ENCODE results near the gene BCL2L12. TPM values are rescaled to one million over a fixed set of nuclear protein-coding genes. Genes with fewer than 3 reads are reported as not detected.

The BCL2L12 gene
- total and polyA plus RNA-seq, 2 of the 13 experiments (the other 11 are each of a cell fraction or from before 2014, with no cell fraction given), result 26.8 to 40.8 TPM

DNA sequence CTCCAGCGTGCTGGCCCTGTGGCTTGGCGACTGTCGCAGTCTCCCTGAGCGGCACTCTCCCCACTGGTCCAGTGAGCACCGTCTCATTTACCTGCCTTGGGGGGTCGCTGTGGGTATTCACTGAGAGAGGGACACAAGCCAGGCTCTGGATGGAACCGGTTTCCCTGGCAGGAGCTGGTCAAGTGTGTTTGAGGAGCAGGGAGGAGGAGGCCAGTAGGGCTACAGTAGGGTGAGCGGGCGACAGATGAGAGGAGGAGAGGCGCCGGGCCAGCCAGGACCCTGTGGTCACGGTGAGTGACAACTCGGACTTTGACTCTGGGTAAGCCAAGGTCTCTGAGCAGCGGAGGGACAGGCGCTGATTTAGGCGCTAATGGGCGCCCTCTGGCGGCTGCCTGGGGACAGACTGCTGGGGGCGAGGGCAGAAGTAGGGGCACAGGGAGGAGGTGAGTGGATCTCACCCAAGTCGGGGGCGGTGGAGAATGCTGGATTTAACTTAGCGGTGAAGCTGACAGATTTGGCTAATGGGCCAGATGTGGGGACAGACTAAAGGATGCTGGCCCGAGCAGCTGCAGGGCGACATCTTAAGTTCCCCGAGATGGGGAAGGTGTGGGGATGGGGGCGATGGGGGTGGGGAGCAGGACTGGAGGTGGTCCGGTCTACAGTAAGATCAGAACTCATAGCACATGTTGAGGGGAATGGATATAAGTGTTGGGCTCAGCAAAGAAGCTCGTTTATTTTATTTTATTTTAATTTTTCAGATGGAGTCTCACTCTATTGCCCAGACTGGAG is 6.6 kb downstream of the BCL2L12 start (continued):
- peak; percentile 63; the same call in 1 of the 2 replicates for TF ChIP-seq TAF1 (CRISPR knock-in tag; IDR thresholded peaks at IDR 0.05)
- no peak for TF ChIP-seq ZC3H4 (CRISPR knock-in tag; IDR thresholded peaks at IDR 0.05; ENCODE audit: borderline replicate concordance)
- TF ChIP-seq ZNF510 (CRISPR knock-in tag; IDR thresholded peaks at IDR 0.05; ENCODE audit: low read depth), result no peak
- TF ChIP-seq TIGD3 (CRISPR knock-in tag; IDR thresholded peaks at IDR 0.05; ENCODE audit: borderline replicate concordance), result no peak
- TF ChIP-seq, protein P1, sequence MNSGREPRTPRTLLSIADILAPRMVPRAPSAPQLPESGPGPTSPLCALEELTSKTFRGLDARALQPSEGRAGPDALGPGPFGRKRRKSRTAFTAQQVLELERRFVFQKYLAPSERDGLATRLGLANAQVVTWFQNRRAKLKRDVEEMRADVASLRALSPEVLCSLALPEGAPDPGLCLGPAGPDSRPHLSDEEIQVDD (CRISPR knock-in tag; IDR thresholded peaks at IDR 0.05; ENCODE audit: borderline replicate concordance), result no peak
- TF ChIP-seq SP2 (CRISPR knock-in tag; IDR thresholded peaks at IDR 0.05), result no peak; the same call in 1 of the 2 replicates
- no peak for TF ChIP-seq MTF2 (CRISPR knock-in tag; IDR thresholded peaks at IDR 0.05; ENCODE audit: borderline replicate concordance)
- no peak for TF ChIP-seq ZNF260 (CRISPR knock-in tag; IDR thresholded peaks at IDR 0.05; ENCODE audit: borderline replicate concordance, low read depth)
- no peak for TF ChIP-seq ZNF558 (CRISPR knock-in tag; IDR thresholded peaks at IDR 0.05; ENCODE audit: borderline replicate concordance)
- TF ChIP-seq ATRX (CRISPR knock-in tag; IDR thresholded peaks at IDR 0.05; ENCODE audit: borderline replicate concordance), result no peak
- TF ChIP-seq ZNF713 (CRISPR knock-in tag; IDR thresholded peaks at IDR 0.05), result no peak
- TF ChIP-seq ZNF703 (CRISPR knock-in tag; IDR thresholded peaks at IDR 0.05; ENCODE audit: borderline replicate concordance), result no peak
- TF ChIP-seq HIVEP1 (CRISPR knock-in tag; IDR thresholded peaks at IDR 0.05), result peak; percentile 25; the same call in 1 of the 2 replicates
- TF ChIP-seq ATF3 (CRISPR knock-in tag; IDR thresholded peaks at IDR 0.05), result no peak; the same call in 1 of the 2 replicates
- no peak for TF ChIP-seq ZNF530 (CRISPR knock-in tag; IDR thresholded peaks at IDR 0.05; ENCODE audit: low read depth)
- 0 out of 2 replicates have a peak, but pooled peaks have one; percentile 25 for TF ChIP-seq FOXA3 (CRISPR knock-in tag; IDR thresholded peaks at IDR 0.05)
- no peak for TF ChIP-seq E2F1 (CRISPR knock-in tag; IDR thresholded peaks at IDR 0.05)
- no peak for TF ChIP-seq SNAI1 (CRISPR knock-in tag; IDR thresholded peaks at IDR 0.05; ENCODE audit: borderline replicate concordance)
- TF ChIP-seq, protein P2, sequence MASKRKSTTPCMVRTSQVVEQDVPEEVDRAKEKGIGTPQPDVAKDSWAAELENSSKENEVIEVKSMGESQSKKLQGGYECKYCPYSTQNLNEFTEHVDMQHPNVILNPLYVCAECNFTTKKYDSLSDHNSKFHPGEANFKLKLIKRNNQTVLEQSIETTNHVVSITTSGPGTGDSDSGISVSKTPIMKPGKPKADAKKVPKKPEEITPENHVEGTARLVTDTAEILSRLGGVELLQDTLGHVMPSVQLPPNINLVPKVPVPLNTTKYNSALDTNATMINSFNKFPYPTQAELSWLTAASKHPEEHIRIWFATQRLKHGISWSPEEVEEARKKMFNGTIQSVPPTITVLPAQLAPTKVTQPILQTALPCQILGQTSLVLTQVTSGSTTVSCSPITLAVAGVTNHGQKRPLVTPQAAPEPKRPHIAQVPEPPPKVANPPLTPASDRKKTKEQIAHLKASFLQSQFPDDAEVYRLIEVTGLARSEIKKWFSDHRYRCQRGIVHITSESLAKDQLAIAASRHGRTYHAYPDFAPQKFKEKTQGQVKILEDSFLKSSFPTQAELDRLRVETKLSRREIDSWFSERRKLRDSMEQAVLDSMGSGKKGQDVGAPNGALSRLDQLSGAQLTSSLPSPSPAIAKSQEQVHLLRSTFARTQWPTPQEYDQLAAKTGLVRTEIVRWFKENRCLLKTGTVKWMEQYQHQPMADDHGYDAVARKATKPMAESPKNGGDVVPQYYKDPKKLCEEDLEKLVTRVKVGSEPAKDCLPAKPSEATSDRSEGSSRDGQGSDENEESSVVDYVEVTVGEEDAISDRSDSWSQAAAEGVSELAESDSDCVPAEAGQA (IDR thresholded peaks at IDR 0.05; ENCODE audit: low read depth), result no peak
- TF ChIP-seq, protein P2 (CRISPR knock-in tag; IDR thresholded peaks at IDR 0.05; ENCODE audit: borderline replicate concordance), result no peak

Measured in HepG2 (cell line).